Fibroblast of skin of right quadriceps (primary cell): ENCODE measurements around the gene RIPK1.
"Not testable (repeated sequence)": the region's sequence is repeated elsewhere in the genome, so short reads cannot be mapped to it uniquely, and the experiment has no call there.

Experiments
- DNase-seq: peaks from one replicate; pipeline ENCODE4 v3.0.0-alpha.2; 2013

Gene RIPK1

GRCh38 chr6:3068329-3069214 is at the start of gene RIPK1:
Gene RIPK1, plus strand, starts transcription at chr6:3068494. Its CDS starts 8,330 bp downstream, at chr6:3076824.
- peak; percentile 87 for DNase-seq

- DNase-seq, result no peak
Measured at GRCh38 chr6:3019065-3019464, 49.2 kb upstream of the RIPK1 start.

- no peak for DNase-seq
Measured at GRCh38 chr6:3019749-3020320, 48.5 kb upstream of the RIPK1 start.

- DNase-seq, result not testable (repeated sequence)
Measured at GRCh38 chr6:3020976-3021598, 47.2 kb upstream of the RIPK1 start.

GRCh38 chr6:3022765-3023662 is 45.3 kb upstream of the RIPK1 start:
- no peak for DNase-seq

GRCh38 chr6:3023663-3024483 is 44.4 kb upstream of the RIPK1 start:
- DNase-seq, result peak; percentile 94

- peak; percentile 42 for DNase-seq
Measured at GRCh38 chr6:3026791-3027626, 41.3 kb upstream of the RIPK1 start.

GRCh38 chr6:3028156-3028555 is 40.1 kb upstream of the RIPK1 start:
- DNase-seq, result not testable (repeated sequence)

- DNase-seq, result no peak
Measured at GRCh38 chr6:3031857-3032640, 36.2 kb upstream of the RIPK1 start.

GRCh38 chr6:3032986-3033385 is 35.3 kb upstream of the RIPK1 start:
- no peak for DNase-seq

- DNase-seq, result no peak
Measured at GRCh38 chr6:3033652-3034051, 34.6 kb upstream of the RIPK1 start.

- no peak for DNase-seq
Measured at GRCh38 chr6:3035397-3035796, 32.9 kb upstream of the RIPK1 start.

GRCh38 chr6:3036861-3037637 is 31.2 kb upstream of the RIPK1 start:
- DNase-seq, result no peak

- DNase-seq, result no peak
Measured at GRCh38 chr6:3037638-3038365, 30.5 kb upstream of the RIPK1 start.

- DNase-seq, result no peak
Measured at GRCh38 chr6:3039384-3039783, 28.9 kb upstream of the RIPK1 start.

GRCh38 chr6:3041147-3041546 is 27.1 kb upstream of the RIPK1 start:
- no peak for DNase-seq

GRCh38 chr6:3041606-3042005 is 26.7 kb upstream of the RIPK1 start:
- no peak for DNase-seq

GRCh38 chr6:3045369-3045768 is 22.9 kb upstream of the RIPK1 start:
- no peak for DNase-seq

- DNase-seq, result no peak
Measured at GRCh38 chr6:3045777-3046176, 22.5 kb upstream of the RIPK1 start.
